NB4 (cell line): ENCODE measurements around the gene LENEP.

Experiments
- POLR2A ChIP-seq: IDR thresholded peaks from 2 replicates; pipeline ENCODE4 v1.6.1; 2011; ENCODE audit warnings: mild to moderate bottlenecking; ENCODE audit not compliant: insufficient read length; ENCODE audit errors: extremely low read depth
- TF ChIP-seq, protein P1 (sequence below): IDR thresholded peaks from one replicate; pipeline ENCODE4 v1.5.1; 2012; ENCODE audit warnings: low read depth, low read length
- TF ChIP-seq, protein P2 (sequence below): IDR thresholded peaks from 2 replicates; pipeline ENCODE4 v1.6.1; 2011; ENCODE audit warnings: low read depth, low read length

DNA sequence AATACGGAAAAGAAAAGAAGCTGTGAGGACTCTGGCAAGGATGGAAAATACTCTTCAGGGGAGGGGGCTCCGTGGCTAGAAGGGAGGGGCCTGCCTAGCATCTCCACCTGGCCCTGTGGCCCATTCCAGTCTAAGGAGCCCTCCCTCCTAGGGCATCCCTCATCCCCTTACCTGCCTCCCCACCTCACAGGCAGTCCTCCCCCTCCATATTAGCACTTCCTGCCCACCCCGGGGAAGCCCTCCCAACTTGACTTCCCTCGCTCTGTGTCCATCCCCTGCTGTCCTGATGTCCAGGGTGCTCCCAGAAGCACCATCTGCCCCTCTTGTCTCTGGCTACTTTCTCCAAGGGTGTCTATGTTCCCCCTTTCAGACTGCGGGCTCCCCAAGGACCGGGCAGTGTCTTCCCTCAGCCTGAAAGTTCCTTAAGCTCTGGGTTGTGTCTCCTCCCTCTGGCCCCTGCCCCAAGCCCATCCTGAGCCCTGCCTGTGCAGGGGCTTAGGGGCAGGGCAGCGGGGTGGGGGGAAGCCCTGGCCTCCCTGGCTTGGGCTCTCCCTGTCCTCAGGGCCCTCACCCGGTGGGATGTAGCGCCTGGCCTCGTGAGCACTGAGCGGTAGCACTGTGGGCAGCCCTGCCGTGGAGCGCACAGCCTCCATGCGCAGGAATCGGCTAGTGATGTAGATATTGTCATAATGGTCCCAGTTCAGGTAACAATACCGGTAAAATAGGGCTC is 36.3 kb downstream of the LENEP start:
- TF ChIP-seq, protein P1, sequence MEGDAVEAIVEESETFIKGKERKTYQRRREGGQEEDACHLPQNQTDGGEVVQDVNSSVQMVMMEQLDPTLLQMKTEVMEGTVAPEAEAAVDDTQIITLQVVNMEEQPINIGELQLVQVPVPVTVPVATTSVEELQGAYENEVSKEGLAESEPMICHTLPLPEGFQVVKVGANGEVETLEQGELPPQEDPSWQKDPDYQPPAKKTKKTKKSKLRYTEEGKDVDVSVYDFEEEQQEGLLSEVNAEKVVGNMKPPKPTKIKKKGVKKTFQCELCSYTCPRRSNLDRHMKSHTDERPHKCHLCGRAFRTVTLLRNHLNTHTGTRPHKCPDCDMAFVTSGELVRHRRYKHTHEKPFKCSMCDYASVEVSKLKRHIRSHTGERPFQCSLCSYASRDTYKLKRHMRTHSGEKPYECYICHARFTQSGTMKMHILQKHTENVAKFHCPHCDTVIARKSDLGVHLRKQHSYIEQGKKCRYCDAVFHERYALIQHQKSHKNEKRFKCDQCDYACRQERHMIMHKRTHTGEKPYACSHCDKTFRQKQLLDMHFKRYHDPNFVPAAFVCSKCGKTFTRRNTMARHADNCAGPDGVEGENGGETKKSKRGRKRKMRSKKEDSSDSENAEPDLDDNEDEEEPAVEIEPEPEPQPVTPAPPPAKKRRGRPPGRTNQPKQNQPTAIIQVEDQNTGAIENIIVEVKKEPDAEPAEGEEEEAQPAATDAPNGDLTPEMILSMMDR = no peak
- TF ChIP-seq POLR2A = no peak
- TF ChIP-seq, protein P2, sequence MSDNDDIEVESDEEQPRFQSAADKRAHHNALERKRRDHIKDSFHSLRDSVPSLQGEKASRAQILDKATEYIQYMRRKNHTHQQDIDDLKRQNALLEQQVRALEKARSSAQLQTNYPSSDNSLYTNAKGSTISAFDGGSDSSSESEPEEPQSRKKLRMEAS = no peak
